ENCODE measurements around the gene TRPV5.

TRPV5 gene

DNA sequence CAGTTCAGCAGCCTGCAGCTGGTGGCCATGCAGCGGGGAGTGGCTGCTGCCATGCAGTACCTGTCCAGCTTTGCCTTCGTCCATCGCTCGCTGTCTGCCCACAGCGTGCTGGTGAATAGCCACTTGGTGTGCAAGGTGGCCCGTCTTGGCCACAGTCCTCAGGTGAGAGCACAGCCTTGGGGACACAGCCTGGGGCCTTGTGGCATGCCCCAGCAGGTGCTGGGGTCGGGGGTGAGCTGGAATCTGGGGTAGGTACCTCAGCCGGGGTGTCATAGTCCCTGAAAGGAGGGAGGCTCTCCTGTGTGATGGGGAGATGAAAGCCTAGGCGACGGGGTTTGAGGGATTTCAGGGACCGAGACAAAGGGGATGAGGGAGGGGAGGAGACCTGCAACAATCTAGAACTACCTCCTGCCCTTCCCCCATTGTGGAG is 64.5 kb downstream of the TRPV5 start:
- DNase-seq, result no peak

DNA sequence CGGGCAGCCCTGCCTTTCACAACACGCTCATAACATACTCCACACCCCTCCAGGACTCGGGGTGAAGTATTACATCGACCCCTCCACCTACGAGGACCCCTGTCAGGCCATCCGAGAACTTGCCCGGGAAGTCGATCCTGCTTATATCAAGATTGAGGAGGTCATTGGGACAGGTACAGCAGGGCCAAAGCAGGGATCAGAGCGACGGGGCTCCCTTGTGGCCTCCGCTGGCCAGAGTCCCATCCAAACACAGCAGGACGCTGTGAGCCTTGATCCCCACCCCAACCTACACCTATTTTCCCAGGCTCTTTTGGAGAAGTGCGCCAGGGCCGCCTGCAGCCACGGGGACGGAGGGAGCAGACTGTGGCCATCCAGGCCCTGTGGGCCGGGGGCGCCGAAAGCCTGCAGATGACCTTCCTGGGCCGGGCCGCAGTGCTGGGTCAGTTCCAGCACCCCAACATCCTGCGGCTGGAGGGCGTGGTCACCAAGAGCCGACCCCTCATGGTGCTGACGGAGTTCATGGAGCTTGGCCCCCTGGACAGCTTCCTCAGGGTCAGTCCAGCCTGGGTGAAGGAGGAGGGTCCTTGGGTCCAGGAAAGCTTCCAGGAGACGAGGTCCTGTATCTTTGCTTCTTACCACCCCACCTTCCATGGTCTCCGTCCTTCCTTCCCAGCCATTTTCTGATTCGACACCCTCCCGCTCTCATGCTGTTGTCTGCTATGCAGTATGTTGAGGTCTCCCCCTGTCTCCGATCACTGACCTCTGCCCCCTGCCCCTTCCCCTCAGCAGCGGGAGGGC is 65.2 kb downstream of the TRPV5 start:
- DNase-seq, result no peak

DNA sequence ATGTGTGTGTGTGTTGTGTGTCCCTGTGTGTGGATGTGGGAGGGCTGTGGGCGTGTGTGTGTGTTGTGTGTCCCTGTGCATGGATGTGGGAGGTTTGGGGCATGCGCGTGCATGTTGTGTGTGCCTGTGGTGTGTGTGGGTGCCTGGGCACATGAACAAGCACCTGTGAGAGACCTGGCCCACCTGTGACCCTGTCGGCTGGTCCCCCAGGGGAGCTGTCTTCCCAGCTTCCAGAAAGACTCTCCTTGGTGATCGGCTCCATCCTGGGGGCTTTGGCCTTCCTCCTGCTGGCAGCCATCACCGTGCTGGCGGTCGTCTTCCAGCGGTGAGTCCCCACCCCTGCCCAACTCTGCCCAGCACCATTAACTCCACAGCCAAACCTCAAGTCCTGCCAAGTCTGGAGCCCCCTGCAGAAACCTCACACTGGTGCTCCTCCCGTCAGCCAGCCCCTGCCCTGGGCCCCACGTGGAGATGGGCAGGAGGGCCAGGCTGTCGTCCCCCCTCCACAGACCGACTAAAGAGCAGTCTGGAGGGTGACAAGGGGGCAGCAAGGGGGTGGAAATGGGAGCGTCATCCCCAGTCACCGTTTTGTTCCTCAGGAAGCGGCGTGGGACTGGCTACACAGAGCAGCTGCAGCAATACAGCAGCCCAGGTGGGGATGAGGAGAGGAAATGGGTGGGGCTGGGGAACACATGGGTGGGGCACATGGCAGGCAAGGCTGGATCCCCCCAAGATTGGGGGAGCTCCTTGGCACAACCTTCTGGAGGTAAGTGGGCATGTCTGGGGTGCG is 66.0 kb downstream of the TRPV5 start:
- no peak for DNase-seq

DNA sequence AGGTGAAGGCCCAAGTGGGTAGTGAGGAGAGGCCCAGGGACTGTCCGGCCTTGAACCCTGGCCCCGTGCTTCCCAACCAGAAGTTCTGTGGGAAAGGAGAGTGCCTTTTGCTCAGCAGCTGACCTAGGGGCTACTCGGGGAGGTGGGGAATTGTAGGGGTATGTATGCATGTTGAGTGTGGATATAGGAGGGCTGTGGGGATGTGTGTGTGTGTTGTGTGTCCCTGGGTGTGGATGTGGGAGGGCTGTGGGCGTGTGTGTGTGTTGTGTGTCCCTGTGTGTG is 66.5 kb downstream of the TRPV5 start:
- DNase-seq, result no peak

DNA sequence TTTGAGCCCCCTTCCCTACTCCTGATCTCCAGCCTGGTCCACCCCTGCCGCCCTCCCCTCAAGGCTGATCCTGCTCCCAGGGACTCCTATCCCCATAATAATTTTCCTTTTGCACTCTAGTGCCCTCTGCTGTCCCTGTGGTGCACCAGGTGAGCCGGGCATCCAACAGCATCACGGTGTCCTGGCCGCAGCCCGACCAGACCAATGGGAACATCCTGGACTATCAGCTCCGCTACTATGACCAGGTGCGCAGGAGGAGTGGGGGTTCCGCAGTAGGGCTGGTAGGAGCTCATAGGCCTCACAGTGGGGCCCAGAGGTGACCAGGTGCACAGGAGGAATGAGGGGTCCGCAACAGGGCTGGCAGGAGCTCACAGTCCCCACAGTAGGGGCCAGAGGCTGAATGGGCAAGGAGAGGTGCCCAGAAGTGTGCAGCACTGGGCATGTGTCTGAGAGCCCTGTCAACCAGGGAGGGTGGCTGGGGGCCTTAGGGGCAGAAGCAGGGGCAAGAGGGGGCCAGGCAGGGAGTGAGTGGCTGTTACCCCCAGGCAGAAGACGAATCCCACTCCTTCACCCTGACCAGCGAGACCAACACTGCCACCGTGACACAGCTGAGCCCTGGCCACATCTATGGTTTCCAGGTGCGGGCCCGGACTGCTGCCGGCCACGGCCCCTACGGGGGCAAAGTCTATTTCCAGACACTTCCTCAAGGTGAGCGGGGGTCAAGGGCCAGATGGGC is 67.0 kb downstream of the TRPV5 start:
- DNase-seq, result no peak

DNA sequence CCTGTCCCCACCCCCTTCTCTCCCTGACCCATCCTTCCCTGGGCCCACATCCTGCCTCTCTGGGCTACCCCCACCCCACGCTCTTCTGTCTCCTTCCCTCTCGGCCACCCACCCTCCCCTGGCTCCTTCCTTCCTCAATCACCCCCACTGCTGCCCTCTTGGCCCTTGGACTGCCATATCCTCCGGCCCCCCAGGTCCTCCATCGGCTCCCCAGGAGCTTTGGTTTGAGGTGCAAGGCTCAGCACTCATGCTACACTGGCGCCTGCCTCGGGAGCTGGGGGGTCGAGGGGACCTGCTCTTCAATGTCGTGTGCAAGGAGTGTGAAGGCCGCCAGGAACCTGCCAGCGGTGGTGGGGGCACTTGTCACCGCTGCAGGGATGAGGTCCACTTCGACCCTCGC is 67.8 kb downstream of the TRPV5 start:
- DNase-seq, result no peak

DNA sequence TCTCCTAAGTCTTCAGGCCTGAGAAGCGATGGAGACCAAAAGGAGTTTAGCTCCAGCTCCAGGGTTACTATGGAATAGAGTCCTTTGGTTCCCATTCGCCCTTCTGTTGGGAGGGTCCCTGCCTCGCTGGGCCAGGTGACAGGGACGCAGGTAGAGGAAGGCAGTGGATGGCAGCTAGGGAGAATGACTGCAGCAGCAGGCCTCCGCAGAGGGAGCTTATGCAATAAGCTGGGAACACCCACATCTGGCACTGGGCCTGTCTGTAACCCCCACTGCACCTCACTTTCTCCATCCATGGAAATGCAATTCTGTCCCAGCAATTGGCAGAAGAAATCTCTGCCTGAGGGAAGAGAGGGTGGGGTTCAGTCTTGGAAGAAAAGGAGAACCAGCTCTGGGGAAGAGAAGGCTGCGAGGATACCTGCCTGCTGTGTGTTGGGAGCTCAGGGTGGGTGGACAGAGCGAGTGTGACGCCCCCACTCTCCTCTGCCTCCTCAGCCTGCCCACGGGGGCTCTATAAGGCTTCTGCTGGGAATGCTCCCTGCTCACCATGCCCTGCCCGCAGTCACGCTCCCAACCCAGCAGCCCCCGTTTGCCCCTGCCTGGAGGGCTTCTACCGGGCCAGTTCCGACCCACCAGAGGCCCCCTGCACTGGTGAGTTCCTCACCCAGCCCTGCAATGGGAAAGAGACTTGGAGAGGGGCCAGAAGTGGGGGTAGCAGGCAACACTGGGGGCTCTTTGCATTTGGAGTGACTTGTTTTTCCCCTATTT is 68.4 kb downstream of the TRPV5 start:
- DNase-seq, result no peak

DNA sequence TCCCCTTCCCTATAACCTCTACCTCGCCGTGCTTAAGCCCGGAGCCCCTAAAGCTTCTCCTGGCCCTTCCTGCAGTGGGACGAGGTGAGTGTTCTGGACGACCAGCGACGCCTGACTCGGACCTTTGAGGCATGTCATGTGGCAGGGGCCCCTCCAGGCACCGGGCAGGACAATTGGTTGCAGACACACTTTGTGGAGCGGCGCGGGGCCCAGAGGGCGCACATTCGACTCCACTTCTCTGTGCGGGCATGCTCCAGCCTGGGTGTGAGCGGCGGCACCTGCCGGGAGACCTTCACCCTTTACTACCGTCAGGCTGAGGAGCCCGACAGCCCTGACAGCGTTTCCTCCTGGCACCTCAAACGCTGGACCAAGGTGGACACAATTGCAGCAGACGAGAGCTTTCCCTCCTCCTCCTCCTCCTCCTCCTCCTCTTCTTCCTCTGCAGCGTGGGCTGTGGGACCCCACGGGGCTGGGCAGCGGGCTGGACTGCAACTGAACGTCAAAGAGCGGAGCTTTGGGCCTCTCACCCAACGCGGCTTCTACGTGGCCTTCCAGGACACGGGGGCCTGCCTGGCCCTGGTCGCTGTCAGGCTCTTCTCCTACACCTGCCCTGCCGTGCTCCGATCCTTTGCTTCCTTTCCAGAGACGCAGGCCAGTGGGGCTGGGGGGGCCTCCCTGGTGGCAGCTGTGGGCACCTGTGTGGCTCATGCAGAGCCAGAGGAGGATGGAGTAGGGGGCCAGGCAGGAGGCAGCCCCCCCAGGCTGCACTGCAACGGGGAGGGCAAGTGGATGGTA is 69.5 kb downstream of the TRPV5 start:
- no peak for DNase-seq

DNA sequence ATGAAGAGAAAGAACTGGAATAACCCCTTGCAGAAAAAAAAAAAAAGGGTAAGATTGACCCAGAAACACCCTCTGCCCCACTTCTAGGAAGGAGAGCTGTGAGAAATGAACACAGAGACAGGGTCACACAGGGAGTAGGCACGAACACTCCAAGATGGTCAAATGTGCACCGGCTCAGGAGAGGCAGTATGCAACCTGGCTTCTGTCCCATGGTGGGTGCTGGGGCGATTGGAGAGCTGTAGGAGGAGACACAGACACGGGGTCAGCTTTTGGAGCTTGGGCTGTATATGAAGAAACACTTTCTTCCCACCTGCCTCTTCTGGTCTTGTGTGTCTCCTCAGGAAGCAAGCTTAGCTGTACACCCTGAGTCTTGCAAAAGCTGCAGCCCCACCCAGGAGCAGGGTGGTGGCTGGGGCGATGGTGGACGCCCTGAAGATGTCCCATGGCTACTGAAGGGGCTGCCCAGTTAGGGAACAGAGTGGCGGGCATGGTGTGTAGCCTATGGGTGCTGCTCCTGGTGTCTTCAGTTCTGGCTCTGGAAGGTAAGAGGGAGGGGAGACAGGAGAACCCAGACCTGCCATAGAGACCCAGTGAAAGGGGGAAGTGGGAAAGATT is 70.7 kb downstream of the TRPV5 start:
- no peak for DNase-seq

DNA sequence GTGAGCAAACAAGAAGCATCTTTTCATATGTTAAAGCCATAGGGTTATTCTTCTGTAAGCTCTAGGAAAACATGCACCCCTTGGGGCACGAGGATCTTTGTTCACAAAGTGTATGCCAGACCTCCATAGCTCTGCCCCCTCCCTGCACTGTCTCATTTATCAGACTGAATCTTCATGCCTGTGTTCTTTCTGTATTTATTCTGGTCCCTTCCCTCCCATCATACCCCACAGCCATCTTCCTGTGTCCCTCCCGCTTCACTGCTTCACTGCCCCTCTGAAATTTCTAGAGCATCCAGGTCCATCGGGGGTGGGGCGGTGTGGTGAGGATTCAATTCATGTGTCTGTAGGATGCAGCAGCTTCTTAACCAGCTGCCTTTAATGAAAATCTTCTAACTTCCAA is 71.2 kb downstream of the TRPV5 start:
- no peak for DNase-seq

DNA sequence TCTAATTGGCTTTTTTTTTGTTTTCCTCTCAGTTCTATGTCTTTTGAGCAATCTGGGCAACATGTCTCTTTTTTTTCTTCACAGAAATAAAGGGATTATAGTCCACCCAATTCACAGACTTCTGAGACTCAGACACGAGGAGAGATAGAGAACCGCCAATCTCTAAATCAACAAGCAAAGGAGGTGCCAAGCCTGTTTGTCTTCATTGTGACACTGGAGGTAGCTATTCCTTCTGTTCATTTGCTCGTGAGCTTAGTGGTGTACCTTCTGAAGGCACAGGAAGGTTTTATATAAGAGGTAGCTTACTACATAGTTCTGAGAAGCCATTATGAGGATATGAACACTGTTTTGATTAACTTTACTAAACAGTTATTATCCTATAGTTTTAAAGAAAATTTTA is 72.6 kb downstream of the TRPV5 start:
- no peak for DNase-seq

DNA sequence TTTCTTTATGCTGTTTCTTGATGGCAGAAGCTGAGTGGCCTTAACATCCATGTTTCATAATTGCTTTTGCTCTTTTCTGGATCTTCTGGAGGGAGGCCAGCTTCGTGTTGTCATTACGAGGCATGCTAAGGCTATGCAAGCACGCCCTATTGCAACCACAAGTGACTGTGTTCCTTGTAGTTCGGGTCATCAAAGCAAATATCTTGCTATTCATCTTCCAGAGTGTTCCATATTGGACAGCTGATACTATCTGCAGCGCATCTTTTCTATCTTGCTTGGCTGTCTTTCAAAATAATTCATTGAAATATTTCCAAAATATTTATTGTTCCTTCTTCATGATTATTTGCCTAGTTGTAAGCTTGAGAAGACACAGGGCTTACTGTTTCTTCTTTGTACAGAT is 73.7 kb downstream of the TRPV5 start:
- DNase-seq, result no peak

DNA sequence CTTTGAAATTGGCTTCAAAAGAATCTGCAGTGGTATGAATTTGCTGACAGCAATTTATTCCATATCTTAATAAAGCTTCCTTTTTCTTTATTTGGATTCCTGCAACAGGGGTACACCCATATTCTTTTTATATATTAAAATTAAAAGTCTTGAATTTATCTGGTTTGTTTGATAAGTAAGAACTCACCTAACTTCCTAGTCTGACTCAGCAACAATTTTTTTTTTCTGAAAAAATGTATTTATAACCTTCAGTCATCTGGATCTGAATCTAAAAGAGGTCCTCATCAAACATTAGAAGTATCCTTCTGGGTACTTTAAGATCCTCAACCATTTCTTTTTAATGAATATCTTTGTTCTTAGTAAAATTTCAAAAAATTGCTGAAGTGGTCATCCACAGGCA is 74.1 kb downstream of the TRPV5 start:
- no peak for DNase-seq

All from CD4-positive, alpha-beta T cell treated with Interferon gamma for 1 hour (primary cell).